ENCODE data around the gene ATP5F1E. TPM values are rescaled to one million over a fixed set of nuclear protein-coding genes. Genes with fewer than 3 reads are reported as not detected.
"Not testable (repeated sequence)": the region's sequence is repeated elsewhere in the genome, so short reads cannot be mapped to it uniquely, and the experiment has no call there.

Gene ATP5F1E
- total and polyA plus RNA-seq, 2 experiments from 2014 or later: 12.9 to 211 TPM

GRCh38 chr20:59042151-59042795 lies 10.1 kb upstream of the ATP5F1E start, which contains the start of gene PRELID3B:
TSS of gene PRELID3B (minus strand) at chr20:59042786. CDS start at chr20:59042730, 56 bp downstream.
- TF ChIP-seq POLR2AphosphoS5 (IDR thresholded peaks at IDR 0.05; ENCODE audit: low read depth) (peak; percentile 38; the same call in 1 of the 2 replicates), EZH2 (IDR thresholded peaks at IDR 0.05; ENCODE audit: low read depth, unreplicated experiment) (no peak)

GRCh38 chr20:59041487-59041886 lies 9.4 kb upstream of the ATP5F1E start:
- Histone ChIP-seq H3K36me3 (ENCODE audit: insufficient read depth) (peaks cover 13% of the 10 kb centered on the region; the same call in 1 of the 2 replicates), H3K79me2 (replicated peaks; ENCODE audit: insufficient read depth) (peaks cover 55% of the 10 kb centered on the region), H3K4me2 (peak overlapping the region; percentile 82), H3K4me3 (peak overlapping the region; percentile 77), H4K20me1 (replicated peaks; ENCODE audit: insufficient read depth) (peaks cover 24% of the 10 kb centered on the region)
- H3K27me3 ChIP-seq (ENCODE audit: insufficient read depth); H3K27ac ChIP-seq (ENCODE audit: low read depth); H3K4me1 ChIP-seq (ENCODE audit: insufficient read depth); H3K9me2 ChIP-seq (ENCODE audit: insufficient read depth); H3F3A ChIP-seq (replicated peaks; ENCODE audit: low read depth); H2AFZ ChIP-seq; ATAC-seq; DNase-seq (ENCODE audit: low spot score); H3K9me3 Mint-ChIP-seq; H3K27ac Mint-ChIP-seq; H3K27me3 Mint-ChIP-seq (ENCODE audit: insufficient read depth, low read depth, poor library complexity): not testable (repeated sequence)
- Mint-ChIP-seq H3K4me3 (peak overlapping the region; percentile 93), H3K36me3 (ENCODE audit: low read depth) (peaks cover 22% of the 10 kb centered on the region), H3K4me1 (peaks cover 16% of the 10 kb centered on the region)

More at GRCh38 chr20:59042151-59042795, 10.1 kb upstream of the ATP5F1E start, which contains the start of gene PRELID3B:
- Histone ChIP-seq H3K4me2 (peak within 1 kb of the TSS; percentile 82), H3K27me3 (ENCODE audit: insufficient read depth) (no peaks in the 10 kb centered on the region), H2AFZ (peak within 1 kb of the TSS; percentile 98), H3K36me3 (ENCODE audit: insufficient read depth) (peaks cover 7% of the 10 kb centered on the region; the same call in 1 of the 2 replicates), H3K4me1 (ENCODE audit: insufficient read depth) (0 out of 2 replicates have a peak, but pooled peaks cover 3% of the 10 kb centered on the region), H3F3A (replicated peaks; ENCODE audit: low read depth) (peaks cover 6% of the 10 kb centered on the region; the same call in 1 of the 2 replicates), H3K79me2 (replicated peaks; ENCODE audit: insufficient read depth) (peaks cover 50% of the 10 kb centered on the region), H4K20me1 (replicated peaks; ENCODE audit: insufficient read depth) (peaks cover 24% of the 10 kb centered on the region), H3K27ac (ENCODE audit: low read depth) (no peak within 1 kb of the TSS), H3K9me2 (ENCODE audit: insufficient read depth) (no peaks in the 10 kb centered on the region), H3K4me3 (peak within 1 kb of the TSS; percentile 77)
- Mint-ChIP-seq H3K9me3 (no peaks in the 10 kb centered on the region), H3K27ac (peak within 1 kb of the TSS; percentile 94), H3K4me1 (peaks cover 16% of the 10 kb centered on the region), H3K27me3 (ENCODE audit: insufficient read depth, low read depth, poor library complexity) (peaks cover 6% of the 10 kb centered on the region), H3K4me3 (peak within 1 kb of the TSS; percentile 93), H3K36me3 (ENCODE audit: low read depth) (peaks cover 14% of the 10 kb centered on the region)
- DNase-seq (ENCODE audit: low spot score): peak; percentile 50
- peak; percentile 63 for ATAC-seq

- Mint-ChIP-seq H3K27ac (no peak overlapping the region), H3K27me3 (ENCODE audit: insufficient read depth, low read depth, poor library complexity) (peaks cover 3% of the 10 kb centered on the region), H3K4me3 (peak overlapping the region; percentile 93), H3K9me3 (no peaks in the 10 kb centered on the region), H3K36me3 (ENCODE audit: low read depth) (peaks cover 30% of the 10 kb centered on the region), H3K4me1 (peaks cover 16% of the 10 kb centered on the region)
- H3K27me3 ChIP-seq (ENCODE audit: insufficient read depth): no peaks in the 10 kb centered on the region
- H2AFZ ChIP-seq: no peak overlapping the region
- DNase-seq (ENCODE audit: low spot score) (no peak), ATAC-seq (no peak)
- 0 out of 2 replicates have a peak, but pooled peaks cover 3% of the 10 kb centered on the region for H3K4me1 ChIP-seq (ENCODE audit: insufficient read depth)
- H3K36me3 ChIP-seq (ENCODE audit: insufficient read depth): peaks cover 22% of the 10 kb centered on the region
- peaks cover 55% of the 10 kb centered on the region for H3K79me2 ChIP-seq (replicated peaks; ENCODE audit: insufficient read depth)
- no peak overlapping the region for H3K4me3 ChIP-seq
- TF ChIP-seq ZNF114 (CRISPR knock-in tag; IDR thresholded peaks at IDR 0.05) (no peak), JUNB (IDR thresholded peaks at IDR 0.05; ENCODE audit: unreplicated experiment) (no peak), NANOG (IDR thresholded peaks at IDR 0.05; ENCODE audit: borderline replicate concordance) (no peak), CREB1 (CRISPR knock-in tag; IDR thresholded peaks at IDR 0.05; ENCODE audit: low read depth) (no peak), ZNF462 (CRISPR knock-in tag; IDR thresholded peaks at IDR 0.05) (no peak)
- H3K27ac ChIP-seq (ENCODE audit: low read depth): no peak overlapping the region
- H3K9me2 ChIP-seq (ENCODE audit: insufficient read depth): no peaks in the 10 kb centered on the region
- no peak overlapping the region for H3K4me2 ChIP-seq
- peaks cover 24% of the 10 kb centered on the region for H4K20me1 ChIP-seq (replicated peaks; ENCODE audit: insufficient read depth)
- peaks cover 6% of the 10 kb centered on the region; the same call in 1 of the 2 replicates for H3F3A ChIP-seq (replicated peaks; ENCODE audit: low read depth)
Measured at GRCh38 chr20:59040667-59041066, 8.5 kb upstream of the ATP5F1E start.
